GM20000 (cell line): ENCODE measurements around the gene TMCO4.

Source experiments
- DNase-seq: peaks from one replicate; pipeline ENCODE4 v3.0.0; 2012; ENCODE audit warnings: low spot score
- TF ChIP-seq, protein P1 (sequence below): IDR thresholded peaks from 2 replicates; pipeline ENCODE4 v1.5.1; 2012; ENCODE audit warnings: mild to moderate bottlenecking, control low read depth; ENCODE audit errors: extremely low read depth, missing control alignments

TMCO4 gene

DNA sequence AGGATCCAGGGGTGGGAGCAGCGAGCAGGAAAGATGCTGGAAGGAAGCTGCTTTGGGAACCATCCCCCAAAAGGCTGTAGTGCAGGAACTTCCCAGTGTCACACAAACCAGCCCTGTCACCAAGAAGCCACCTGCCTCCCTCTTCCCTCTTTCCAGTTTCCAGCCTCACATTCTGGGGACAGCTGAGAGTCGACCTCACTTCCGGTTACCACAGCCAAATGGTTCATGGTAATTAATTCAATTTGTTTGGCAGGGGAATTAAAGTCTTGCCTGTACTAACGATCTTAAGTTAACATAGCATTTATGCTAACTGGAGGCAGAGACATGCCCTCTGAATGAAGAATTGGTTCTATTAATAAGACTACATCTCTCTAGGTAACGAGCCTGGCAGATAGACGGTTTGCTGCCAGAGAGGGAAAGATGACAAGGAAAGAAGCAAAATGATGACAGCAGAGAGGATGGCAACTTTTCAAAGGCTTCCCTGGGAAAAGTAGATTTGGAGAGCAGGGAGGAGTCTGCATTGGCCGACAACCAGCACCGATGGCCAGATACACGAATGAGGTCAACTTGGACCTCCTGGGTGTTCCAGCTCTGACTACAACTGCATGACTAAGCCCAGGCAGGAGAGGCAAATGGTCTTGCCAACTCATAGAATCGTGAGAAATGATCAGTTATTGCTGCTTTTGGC is 64.1 kb downstream of the TMCO4 start:
- TF ChIP-seq, protein P1, sequence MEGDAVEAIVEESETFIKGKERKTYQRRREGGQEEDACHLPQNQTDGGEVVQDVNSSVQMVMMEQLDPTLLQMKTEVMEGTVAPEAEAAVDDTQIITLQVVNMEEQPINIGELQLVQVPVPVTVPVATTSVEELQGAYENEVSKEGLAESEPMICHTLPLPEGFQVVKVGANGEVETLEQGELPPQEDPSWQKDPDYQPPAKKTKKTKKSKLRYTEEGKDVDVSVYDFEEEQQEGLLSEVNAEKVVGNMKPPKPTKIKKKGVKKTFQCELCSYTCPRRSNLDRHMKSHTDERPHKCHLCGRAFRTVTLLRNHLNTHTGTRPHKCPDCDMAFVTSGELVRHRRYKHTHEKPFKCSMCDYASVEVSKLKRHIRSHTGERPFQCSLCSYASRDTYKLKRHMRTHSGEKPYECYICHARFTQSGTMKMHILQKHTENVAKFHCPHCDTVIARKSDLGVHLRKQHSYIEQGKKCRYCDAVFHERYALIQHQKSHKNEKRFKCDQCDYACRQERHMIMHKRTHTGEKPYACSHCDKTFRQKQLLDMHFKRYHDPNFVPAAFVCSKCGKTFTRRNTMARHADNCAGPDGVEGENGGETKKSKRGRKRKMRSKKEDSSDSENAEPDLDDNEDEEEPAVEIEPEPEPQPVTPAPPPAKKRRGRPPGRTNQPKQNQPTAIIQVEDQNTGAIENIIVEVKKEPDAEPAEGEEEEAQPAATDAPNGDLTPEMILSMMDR: no peak
- no peak for DNase-seq

DNA sequence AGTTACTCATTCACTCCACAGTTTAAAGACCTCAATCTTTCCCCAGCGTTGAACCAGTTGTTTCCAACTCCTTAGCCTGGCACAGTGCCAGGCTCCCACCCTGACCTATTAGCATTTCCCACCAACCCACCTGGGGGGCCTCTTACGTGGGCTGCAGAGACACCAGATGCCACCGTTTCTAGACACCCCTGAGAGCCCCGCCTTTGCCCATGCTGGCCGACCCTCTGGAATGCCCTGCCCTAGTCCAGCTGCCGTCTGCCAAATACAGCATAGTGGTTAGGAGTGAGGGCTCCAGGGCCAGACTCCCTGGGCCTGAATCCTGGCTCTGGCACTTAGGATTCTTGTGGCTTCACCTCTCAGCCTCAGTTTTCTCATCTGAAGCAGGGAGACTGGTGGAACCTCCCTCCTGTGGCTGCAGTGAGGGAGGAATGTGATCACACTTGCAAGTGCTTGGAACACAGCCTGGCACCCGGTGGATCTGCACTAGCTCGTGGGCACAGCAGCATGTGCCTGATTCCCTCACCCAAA is 65.2 kb downstream of the TMCO4 start:
- TF ChIP-seq, protein P1: no peak
- no peak for DNase-seq

DNA sequence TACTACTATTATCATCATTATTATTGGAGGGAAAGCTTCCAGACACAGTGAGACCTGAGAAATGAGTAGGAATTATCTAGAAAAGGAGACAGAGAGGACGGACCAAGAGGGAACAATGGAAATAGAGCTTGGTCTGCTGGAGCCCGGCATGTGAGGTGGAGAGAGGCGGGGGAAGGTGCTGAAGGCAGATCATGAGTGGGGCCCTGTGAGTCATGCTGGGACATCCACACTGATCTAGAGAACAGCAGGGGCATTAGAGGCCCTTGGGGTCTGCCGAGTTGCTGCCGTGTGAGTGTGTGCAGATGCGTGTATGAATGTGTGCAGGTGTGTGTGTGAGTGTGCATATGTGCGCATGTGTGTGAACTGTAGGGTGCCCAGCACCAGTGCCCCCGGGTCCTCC is 65.7 kb downstream of the TMCO4 start:
- TF ChIP-seq, protein P1: no peak
- DNase-seq: no peak

DNA sequence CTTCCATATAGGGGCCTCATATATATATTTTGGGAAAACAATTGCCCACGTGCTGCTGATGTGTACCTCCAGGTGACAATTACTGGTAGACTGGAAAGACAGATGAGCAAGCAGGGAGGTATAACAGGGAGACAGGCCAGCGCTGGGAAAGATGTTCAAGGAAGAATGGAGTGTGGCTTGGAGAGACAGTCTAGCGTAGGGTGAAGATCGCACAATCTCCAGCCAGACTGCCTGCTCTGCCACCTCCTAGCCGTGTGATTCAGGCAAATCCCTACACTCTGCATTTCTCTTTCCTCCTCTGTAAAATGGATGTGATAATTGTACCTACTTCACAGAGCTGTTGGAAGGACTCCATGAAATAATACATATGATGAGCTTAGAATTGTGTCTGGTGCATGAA is 66.1 kb downstream of the TMCO4 start:
- DNase-seq: no peak
- TF ChIP-seq, protein P1: no peak

DNA sequence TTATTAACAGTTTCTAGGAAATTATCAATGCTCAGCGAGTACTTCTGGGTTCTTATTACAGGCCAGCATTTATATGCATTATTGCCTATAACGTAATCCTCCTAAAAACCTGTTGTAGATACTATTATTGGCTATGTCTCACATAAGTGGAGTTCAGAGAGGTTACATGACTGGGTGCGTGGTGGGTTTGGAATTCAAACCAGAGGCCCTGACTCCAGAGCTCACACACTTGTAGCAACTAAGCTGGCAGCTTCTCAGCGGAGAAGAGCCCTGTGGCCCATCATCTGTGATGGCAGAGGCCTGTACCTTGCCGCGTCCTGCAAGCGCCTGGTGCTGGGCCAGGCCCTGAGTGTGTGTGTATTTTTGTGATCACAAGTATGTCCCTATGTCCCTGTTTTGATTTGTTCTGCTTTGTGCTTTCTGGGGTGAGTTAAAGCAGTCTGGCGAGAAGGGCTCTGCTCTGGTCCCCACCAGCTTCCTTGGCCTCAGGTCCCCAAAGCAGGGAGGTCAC is 68.3 kb downstream of the TMCO4 start:
- no peak for DNase-seq
- TF ChIP-seq, protein P1: no peak

DNA sequence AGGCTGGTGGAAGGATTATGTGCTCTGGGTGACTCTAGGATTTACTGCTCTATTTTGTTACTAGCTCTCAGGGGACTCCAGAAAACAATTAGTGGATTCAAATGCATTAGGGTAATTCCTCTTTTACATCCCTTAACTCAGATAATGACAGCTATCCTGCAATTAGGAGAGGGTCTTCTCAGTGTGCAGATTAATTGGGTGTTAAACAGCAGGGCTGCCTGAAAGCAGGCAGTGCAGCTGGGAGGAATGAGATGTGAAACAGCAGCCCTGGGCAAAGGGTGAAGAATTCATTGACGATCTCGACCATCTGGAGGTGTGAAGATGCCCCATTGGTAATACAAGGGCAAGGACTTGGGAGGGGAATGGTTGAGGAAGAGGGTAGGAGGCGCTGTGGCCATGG is 68.9 kb downstream of the TMCO4 start:
- no peak for DNase-seq
- TF ChIP-seq, protein P1: no peak

DNA sequence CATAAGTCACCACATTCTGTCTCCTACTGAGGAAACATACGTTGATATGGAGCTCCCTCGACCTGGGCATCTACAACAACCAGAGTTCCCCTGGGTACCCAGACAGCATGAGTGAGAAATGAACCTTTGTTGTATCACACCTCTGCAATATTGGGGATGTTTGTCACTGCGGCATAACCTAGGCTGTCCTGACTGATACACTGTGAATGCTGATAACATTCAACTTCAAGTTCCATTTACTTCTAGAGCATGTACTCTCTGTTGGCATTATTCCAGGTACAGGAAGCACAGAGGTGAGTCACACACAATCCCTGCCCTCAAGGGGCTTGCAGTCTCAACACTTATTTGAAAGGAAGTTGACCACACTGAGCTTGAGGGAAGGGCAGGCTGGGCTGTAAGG is 69.5 kb downstream of the TMCO4 start:
- no peak for DNase-seq
- TF ChIP-seq, protein P1: no peak
